NCI-H146 (cell line): ENCODE measurements around the gene CRTC3.
A peak's percentile ranks its signal among the peaks of the same experiment; 100 is the strongest.
"Not testable (repeated sequence)": the region's sequence is repeated elsewhere in the genome, so short reads cannot be mapped to it uniquely, and the experiment has no call there.

Source experiments
- DNase-seq: peaks from one replicate; lab custom pipeline; 2025; lab: John Stamatoyannopoulos, UW

CRTC3 gene

GRCh38 chr15:90650956-90651689, 121.4 kb downstream of the CRTC3 start:
- no peak for DNase-seq

- DNase-seq, result no peak
Measured at GRCh38 chr15:90654233-90655136, 124.8 kb downstream of the CRTC3 start.

- DNase-seq, result not testable (repeated sequence)
Measured at GRCh38 chr15:90657520-90658172, 127.9 kb downstream of the CRTC3 start.

GRCh38 chr15:90659481-90659880, 129.8 kb downstream of the CRTC3 start:
- DNase-seq, result no peak

- no peak for DNase-seq
Measured at GRCh38 chr15:90660195-90660998, 130.7 kb downstream of the CRTC3 start.

- not testable (repeated sequence) for DNase-seq
Measured at GRCh38 chr15:90660999-90661330, 131.2 kb downstream of the CRTC3 start.

- not testable (repeated sequence) for DNase-seq
Measured at GRCh38 chr15:90664081-90664461, 134.3 kb downstream of the CRTC3 start.

GRCh38 chr15:90664650-90665287, 135.0 kb downstream of the CRTC3 start:
- DNase-seq, result peak; percentile 33

GRCh38 chr15:90665288-90666134, 135.8 kb downstream of the CRTC3 start:
- peak; percentile 69 for DNase-seq

GRCh38 chr15:90666135-90666909, 136.6 kb downstream of the CRTC3 start:
- DNase-seq, result no peak

GRCh38 chr15:90667073-90667754, 137.5 kb downstream of the CRTC3 start:
- no peak for DNase-seq

GRCh38 chr15:90667755-90668345, 138.1 kb downstream of the CRTC3 start:
- not testable (repeated sequence) for DNase-seq

- DNase-seq, result not testable (repeated sequence)
Measured at GRCh38 chr15:90670631-90671030, 140.9 kb downstream of the CRTC3 start.

- no peak for DNase-seq
Measured at GRCh38 chr15:90671216-90671615, 141.5 kb downstream of the CRTC3 start.

- DNase-seq, result not testable (repeated sequence)
Measured at GRCh38 chr15:90673357-90673756, 143.6 kb downstream of the CRTC3 start.

GRCh38 chr15:90674476-90674875, 144.8 kb downstream of the CRTC3 start:
- DNase-seq, result no peak

- DNase-seq, result no peak
Measured at GRCh38 chr15:90675464-90675863, 145.7 kb downstream of the CRTC3 start.
